Measurements from ENCODE around the gene FAM217A. TPM values are rescaled to one million over a fixed set of nuclear protein-coding genes. Genes with fewer than 3 reads are reported as not detected.
A peak's percentile ranks its signal among the peaks of the same experiment; 100 is the strongest.

Gene FAM217A
- total and polyA plus RNA-seq, 2 of the 13 experiments (the other 11 are each of a cell fraction or from before 2014, with no cell fraction given) = not detected

- TF ChIP-seq NBN (conservative IDR thresholded peaks at IDR 0.05) = no peak
- no peak for TF ChIP-seq NONO (IDR thresholded peaks at IDR 0.05)
- TF ChIP-seq NONO (CRISPR knock-in tag; conservative IDR thresholded peaks at IDR 0.05) = peak; percentile 97
- no peak for TF ChIP-seq ZNF629 (CRISPR knock-in tag; conservative IDR thresholded peaks at IDR 0.05)
- TF ChIP-seq SETDB1 (CRISPR knock-in tag; IDR thresholded peaks at IDR 0.05; ENCODE audit: borderline replicate concordance) = no peak
- peak in 1 of 2 experiments; percentile 86; a peak in 2 of 4 replicates for TF ChIP-seq KLF16 (CRISPR knock-in tag; IDR thresholded peaks at IDR 0.05)
- TF ChIP-seq FOXK1 (CRISPR knock-in tag; IDR thresholded peaks at IDR 0.05; ENCODE audit: borderline replicate concordance, low read depth) = peak; percentile 90; the same call in 1 of the 2 replicates
- no peak for TF ChIP-seq ZSCAN30 (CRISPR knock-in tag; IDR thresholded peaks at IDR 0.05)
- no peak for TF ChIP-seq IRF1 (CRISPR knock-in tag; IDR thresholded peaks at IDR 0.05; ENCODE audit: low read depth)
- peak; percentile 50 for TF ChIP-seq ZEB1 (IDR thresholded peaks at IDR 0.05; ENCODE audit: insufficient replicate concordance, low read depth)
- 0 out of 2 replicates have a peak, but pooled peaks have one; percentile 32 for TF ChIP-seq ZNF7 (CRISPR knock-in tag; IDR thresholded peaks at IDR 0.05)
- TF ChIP-seq TEAD2 (CRISPR knock-in tag; IDR thresholded peaks at IDR 0.05) = no peak
- no peak; the same call in 1 of the 2 replicates for TF ChIP-seq ZNF605 (CRISPR knock-in tag; IDR thresholded peaks at IDR 0.05)
- peak; percentile 36; the same call in 1 of the 2 replicates for TF ChIP-seq GATA4 (IDR thresholded peaks at IDR 0.05; ENCODE audit: borderline replicate concordance, low read depth)
- TF ChIP-seq ARNT (IDR thresholded peaks at IDR 0.05) = no peak
- peak; percentile 63; the same call in 1 of the 2 replicates for TF ChIP-seq GMEB1 (CRISPR knock-in tag; IDR thresholded peaks at IDR 0.05; ENCODE audit: borderline replicate concordance)
- peak; percentile 60; the same call in 1 of the 2 replicates for TF ChIP-seq ZNF607 (CRISPR knock-in tag; IDR thresholded peaks at IDR 0.05; ENCODE audit: borderline replicate concordance)
- TF ChIP-seq ZNF572 (CRISPR knock-in tag; IDR thresholded peaks at IDR 0.05) = no peak
- no peak for TF ChIP-seq ZXDC (CRISPR knock-in tag; IDR thresholded peaks at IDR 0.05)
- TF ChIP-seq ZNF781 (CRISPR knock-in tag; IDR thresholded peaks at IDR 0.05; ENCODE audit: borderline replicate concordance, not compliant biosample characterization) = peak; percentile 77
- peak; percentile 75; the same call in 1 of the 2 replicates for TF ChIP-seq PRDM15 (CRISPR knock-in tag; IDR thresholded peaks at IDR 0.05)
- no peak for TF ChIP-seq ZNF569 (CRISPR knock-in tag; IDR thresholded peaks at IDR 0.05; ENCODE audit: borderline replicate concordance)
Observed at GRCh38 chr6:4102687-4103244, 23.8 kb upstream of the FAM217A start (continued).

Measured in HepG2 (cell line).